Pancreas (tissue), 10 donors: Measurements from ENCODE around the gene DTNB. TPM values are rescaled to one million over a fixed set of nuclear protein-coding genes. Genes with fewer than 3 reads are reported as not detected.
A peak's percentile ranks its signal among the peaks of the same experiment; 100 is the strongest.

Experiments
- ATAC-seq, 4 donors: fragments of 200-7000 bp; cut with Tn5 transposase; one replicate each; pipeline versions ENCODE4 v1.8.0 to v1.9.1; 2020; ENCODE audit warnings: mild to moderate bottlenecking in 4 of 4, moderate library complexity in 4 of 4
- DNase-seq, 6 donors: peaks; one replicate each; pipeline ENCODE4 v3.0.0-alpha.2; 2020
- FAIRE-seq: peaks from 2 replicates; lab custom pipeline; 2012; peaks lifted over from hg19 to GRCh38; lab: Jason Lieb, UNC
- H3K27ac ChIP-seq, 4 donors: fragments of 200-600 bp; sonication (generic); 1 replicate in 3 of 4; 2 replicates in 1 of 4; pipeline versions ENCODE4 v1.5.0 to v1.8.0; 2020
- H3K27me3 ChIP-seq, 4 donors: fragments of 200-600 bp; one replicate each; pipeline ENCODE4 v1.8.0; 2021
- H3K36me3 ChIP-seq, 3 donors: fragments of 200-600 bp; sonication (generic) in 1 of 3; one replicate each; pipeline versions ENCODE4 v1.5.0 to v1.8.0; 2020 to 2021
- H3K4me1 ChIP-seq, 3 donors: fragments of 200-600 bp; one replicate each; pipeline ENCODE4 v1.8.0; 2021
- H3K4me3 ChIP-seq, 4 donors: fragments of 200-600 bp; sonication (generic) in 2 of 4; one replicate each; pipeline versions ENCODE4 v1.5.0 to v1.8.0; 2020 to 2021
- H3K9me3 ChIP-seq, 4 donors: fragments of 200-600 bp; one replicate each; pipeline ENCODE4 v1.8.0; 2021
- WGBS, 2 donors: extraction: QIAGEN DNeasy Blood & Tissue Kit; methylation state at CpG; one replicate each; pipeline ENCODE4 v1.1.7; 2013; 5-methylcytosine and 5-hydroxymethylcytosine counted together
- intact Hi-C, 3 donors: fragments of 100-400 bp; cut with DNase I; formaldehyde crosslinking; loops; one replicate each; pipeline versions ENCODE4 v1.11.1 to v1.14.2; 2022
- polyA plus RNA-seq, 2 donors: library from polyadenylated mRNA; stranded (reverse); fragments of 200-250 nt; gene quantifications; one replicate each; pipeline ENCODE4 v1.2.3, GENCODE V29; 2013
- total RNA-seq, 6 donors: library from RNA; stranded (reverse); fragmentation: NEBNext Ultra II Directional in 4 of 6; extraction: Animal tissue kit (Norgen Biotek cat#: 25700) in 4 of 6; gene quantifications; one replicate each; pipeline versions ENCODE4 v1.2.1 to v1.2.4, GENCODE V29; 2021 to 2023
- TF ChIP-seq, protein P1 (sequence below), 4 donors: fragments of 200-600 bp; sonication (generic) in 3 of 4; IDR thresholded peaks; one replicate each; pipeline versions ENCODE4 v1.5.0 to v1.8.0; 2021; ENCODE audit warnings: antibody characterized with exemption in 4 of 4
- donor health status: healthy with polysubstance abuse.
- donor health status: DM: no; HTN: no; CAD: no; lungs with moderate emphysema.
- donor health status: DM: no; HTN: no; CAD: no.
- donor health status: control.
- donor health status: control.
- donor health status: Bipolar disorder and iron deficiency.
- donor health status: DM: yes; HTN: yes; CAD: no.
- donor health status: DM: no; HTN: no; CAD: no.
- donor health status: DM: no; HTN: no; CAD: no.
- donor health status: DM: yes; HTN: yes; CAD: no.

The DTNB gene
- total and polyA plus RNA-seq, 8 donors = 10.8 to 27.8 (median 15.1) TPM

DNA sequence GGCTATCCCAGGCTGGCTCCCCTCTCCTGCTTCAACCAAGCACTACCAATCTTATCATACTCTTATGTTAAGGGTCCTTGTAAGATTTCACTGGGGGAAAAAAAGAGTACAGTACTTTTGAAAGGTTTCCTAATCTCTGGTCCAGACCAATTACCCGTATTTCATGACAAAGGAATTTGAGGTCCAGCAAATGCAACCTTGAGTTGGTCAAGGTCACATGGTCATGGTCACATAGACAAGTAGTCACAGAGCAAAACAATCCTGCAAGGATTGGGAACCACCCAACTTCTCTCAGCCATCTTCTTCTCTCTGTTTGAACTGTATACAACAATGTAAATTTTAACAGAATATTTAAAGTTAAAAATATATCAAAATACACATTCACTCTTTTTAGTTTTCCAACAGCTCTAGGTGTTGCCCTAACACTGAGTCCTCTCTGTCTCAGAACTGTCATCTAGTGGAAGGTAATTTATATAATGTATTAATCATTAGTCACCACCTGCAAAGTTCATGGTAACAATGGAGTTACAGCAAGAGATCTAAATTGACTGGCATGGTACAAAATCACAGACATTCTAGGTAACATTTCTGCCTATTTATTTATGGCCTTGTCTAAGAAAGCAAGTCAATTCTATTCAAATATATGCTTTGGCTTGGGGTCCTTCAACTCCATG lies 21.5 kb downstream of the DTNB start:
- no peaks in the 10 kb centered on the region for H3K27me3 ChIP-seq
- TF ChIP-seq, protein P1, sequence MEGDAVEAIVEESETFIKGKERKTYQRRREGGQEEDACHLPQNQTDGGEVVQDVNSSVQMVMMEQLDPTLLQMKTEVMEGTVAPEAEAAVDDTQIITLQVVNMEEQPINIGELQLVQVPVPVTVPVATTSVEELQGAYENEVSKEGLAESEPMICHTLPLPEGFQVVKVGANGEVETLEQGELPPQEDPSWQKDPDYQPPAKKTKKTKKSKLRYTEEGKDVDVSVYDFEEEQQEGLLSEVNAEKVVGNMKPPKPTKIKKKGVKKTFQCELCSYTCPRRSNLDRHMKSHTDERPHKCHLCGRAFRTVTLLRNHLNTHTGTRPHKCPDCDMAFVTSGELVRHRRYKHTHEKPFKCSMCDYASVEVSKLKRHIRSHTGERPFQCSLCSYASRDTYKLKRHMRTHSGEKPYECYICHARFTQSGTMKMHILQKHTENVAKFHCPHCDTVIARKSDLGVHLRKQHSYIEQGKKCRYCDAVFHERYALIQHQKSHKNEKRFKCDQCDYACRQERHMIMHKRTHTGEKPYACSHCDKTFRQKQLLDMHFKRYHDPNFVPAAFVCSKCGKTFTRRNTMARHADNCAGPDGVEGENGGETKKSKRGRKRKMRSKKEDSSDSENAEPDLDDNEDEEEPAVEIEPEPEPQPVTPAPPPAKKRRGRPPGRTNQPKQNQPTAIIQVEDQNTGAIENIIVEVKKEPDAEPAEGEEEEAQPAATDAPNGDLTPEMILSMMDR (IDR thresholded peaks at IDR 0.05) = no peak
- 23 to 27% methylated on average over 1 of the region's 1 CpG for WGBS, 2 donors
- no peak overlapping the region for H3K4me3 ChIP-seq
- H3K4me1 ChIP-seq = peaks cover 0 to 6% (median 5%) of the 10 kb centered on the region in 3 donors
- intact Hi-C loops = no loop called here
- peak in 2 of 4 donors; percentile 9 to 36 for ATAC-seq
- no peak for FAIRE-seq
- H3K27ac ChIP-seq = no peak overlapping the region
- no peaks in the 10 kb centered on the region for H3K36me3 ChIP-seq
- no peaks in the 10 kb centered on the region for H3K9me3 ChIP-seq
- DNase-seq = no peak

GRCh38 chr2:25651066-25651465 lies 22.3 kb downstream of the DTNB start:
- no peak overlapping the region for H3K4me3 ChIP-seq
- no peaks in the 10 kb centered on the region for H3K27me3 ChIP-seq
- DNase-seq (no peak), ATAC-seq (no peak), FAIRE-seq (no peak)
- intact Hi-C loops = no loop called here
- TF ChIP-seq, protein P1 (IDR thresholded peaks at IDR 0.05) = no peak
- peaks cover 0 to 6% (median 5%) of the 10 kb centered on the region in 3 donors for H3K4me1 ChIP-seq
- H3K27ac ChIP-seq = no peak overlapping the region
- no peaks in the 10 kb centered on the region for H3K36me3 ChIP-seq
- WGBS, 2 donors = 72 to 73% methylated on average over 2 of the region's 2 CpGs
- H3K9me3 ChIP-seq = no peaks in the 10 kb centered on the region

DNA sequence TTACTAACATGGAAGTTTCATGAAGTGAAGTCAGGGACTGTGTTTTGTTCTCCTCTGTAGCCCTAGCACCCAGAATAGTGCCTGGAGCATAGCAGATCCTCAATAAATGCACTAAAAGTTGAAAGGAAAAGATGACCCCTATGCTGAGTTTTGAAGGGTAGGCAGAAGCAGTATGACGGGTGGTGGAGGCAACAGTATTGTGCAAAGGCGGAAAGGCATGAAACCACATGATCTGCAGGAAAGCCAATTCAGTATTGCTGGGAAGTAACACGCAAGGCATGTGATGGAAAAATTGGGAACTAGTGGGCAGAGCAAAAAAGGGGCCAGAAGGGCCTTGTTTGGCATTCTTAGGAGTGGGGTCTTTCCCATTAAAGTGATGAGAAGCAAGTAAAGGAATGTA lies 23.1 kb downstream of the DTNB start:
- DNase-seq (no peak), FAIRE-seq (no peak), ATAC-seq (peak in 2 of 4 donors; percentile 48 to 61)
- intact Hi-C loops = no loop called here
- WGBS, 2 donors = 94 to 96% methylated on average over 3 of the region's 3 CpGs
- TF ChIP-seq, protein P1 (IDR thresholded peaks at IDR 0.05) = no peak
- no peak overlapping the region for H3K4me3 ChIP-seq
- no peaks in the 10 kb centered on the region for H3K9me3 ChIP-seq
- H3K4me1 ChIP-seq = peaks cover 0 to 6% (median 5%) of the 10 kb centered on the region in 3 donors
- no peaks in the 10 kb centered on the region for H3K36me3 ChIP-seq
- no peaks in the 10 kb centered on the region for H3K27me3 ChIP-seq
- H3K27ac ChIP-seq = no peak overlapping the region

- Histone ChIP-seq H3K27ac (no peak overlapping the region), H3K4me3 (no peak overlapping the region), H3K27me3 (no peaks in the 10 kb centered on the region), H3K4me1 (peaks cover 0 to 6% (median 5%) of the 10 kb centered on the region in 3 donors), H3K9me3 (no peaks in the 10 kb centered on the region), H3K36me3 (no peaks in the 10 kb centered on the region)
- intact Hi-C loops = no loop called here
- 82 to 89% methylated on average over 4 of the region's 4 CpGs for WGBS, 2 donors
- TF ChIP-seq, protein P1 (IDR thresholded peaks at IDR 0.05) = no peak
- peak in 2 of 4 donors; percentile 18 to 58 for ATAC-seq
- no peak for FAIRE-seq
- no peak for DNase-seq
These were observed 23.6 kb downstream of the DTNB start for GRCh38 chr2:25649786-25650185.

- Histone ChIP-seq H3K36me3 (no peaks in the 10 kb centered on the region), H3K4me3 (no peak overlapping the region), H3K27me3 (no peaks in the 10 kb centered on the region), H3K9me3 (no peaks in the 10 kb centered on the region), H3K27ac (no peak overlapping the region), H3K4me1 (no peaks in the 10 kb centered on the region)
- intact Hi-C loops = no loop called here
- FAIRE-seq (no peak), DNase-seq (no peak), ATAC-seq (no peak)
- TF ChIP-seq, protein P1 (IDR thresholded peaks at IDR 0.05) = no peak
- 88 to 96% methylated on average over 3 of the region's 3 CpGs for WGBS, 2 donors
These were observed 31.1 kb downstream of the DTNB start for GRCh38 chr2:25642298-25642697.
